Panc1 (cell line): ENCODE data around the gene SI.

Source experiments
- POLR2AphosphoS5 ChIP-seq: IDR thresholded peaks from 2 replicates; pipeline ENCODE4 v1.6.1; 2012; ENCODE audit warnings: mild to moderate bottlenecking, low read depth, low read length, moderate library complexity
- SIN3A ChIP-seq: IDR thresholded peaks from 2 replicates; pipeline ENCODE4 v1.6.1; 2012; ENCODE audit warnings: low read depth, mild to moderate bottlenecking, low read length, moderate library complexity, borderline replicate concordance; ENCODE audit not compliant: insufficient read depth
- TCF7L2 ChIP-seq: IDR thresholded peaks from 2 replicates; pipeline ENCODE4 v1.6.1; 2011; ENCODE audit warnings: mild to moderate bottlenecking, low read depth, low read length, inconsistent platforms
- TF ChIP-seq, protein P1 (sequence below): fragments of 450-650 bp; IDR thresholded peaks from 2 replicates; pipeline ENCODE4 v1.5.1; 2017; ENCODE audit warnings: mild to moderate bottlenecking
- TF ChIP-seq, protein P2 (sequence below), 2 experiments: IDR thresholded peaks; 2 replicates each; pipeline ENCODE4 v1.6.1; 2011 to 2012; ENCODE audit warnings: low read depth in 2 of 2, control low read depth in 1 of 2, low read length in 1 of 2, mild to moderate bottlenecking in 1 of 2, moderate library complexity in 1 of 2; ENCODE audit not compliant: insufficient read depth in 1 of 2

DNA sequence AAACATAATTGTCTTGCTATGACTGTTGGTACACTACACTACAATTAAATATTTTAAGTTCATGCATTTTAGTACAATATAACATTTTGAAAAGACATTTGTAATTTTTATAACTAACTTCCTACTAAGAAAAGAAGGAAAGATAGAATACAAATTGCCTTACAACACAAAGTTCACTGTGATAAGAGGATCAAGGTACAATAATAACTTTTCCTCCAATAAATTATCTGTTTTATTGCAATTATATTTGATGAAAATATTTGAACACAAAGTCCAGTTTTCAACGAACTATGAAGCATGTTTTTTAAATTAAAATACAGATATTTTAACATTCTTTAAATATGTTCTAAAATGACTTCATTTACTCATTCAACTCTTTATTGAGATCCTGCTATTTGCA is 33.1 kb upstream of the SI start:
- TF ChIP-seq, protein P1, sequence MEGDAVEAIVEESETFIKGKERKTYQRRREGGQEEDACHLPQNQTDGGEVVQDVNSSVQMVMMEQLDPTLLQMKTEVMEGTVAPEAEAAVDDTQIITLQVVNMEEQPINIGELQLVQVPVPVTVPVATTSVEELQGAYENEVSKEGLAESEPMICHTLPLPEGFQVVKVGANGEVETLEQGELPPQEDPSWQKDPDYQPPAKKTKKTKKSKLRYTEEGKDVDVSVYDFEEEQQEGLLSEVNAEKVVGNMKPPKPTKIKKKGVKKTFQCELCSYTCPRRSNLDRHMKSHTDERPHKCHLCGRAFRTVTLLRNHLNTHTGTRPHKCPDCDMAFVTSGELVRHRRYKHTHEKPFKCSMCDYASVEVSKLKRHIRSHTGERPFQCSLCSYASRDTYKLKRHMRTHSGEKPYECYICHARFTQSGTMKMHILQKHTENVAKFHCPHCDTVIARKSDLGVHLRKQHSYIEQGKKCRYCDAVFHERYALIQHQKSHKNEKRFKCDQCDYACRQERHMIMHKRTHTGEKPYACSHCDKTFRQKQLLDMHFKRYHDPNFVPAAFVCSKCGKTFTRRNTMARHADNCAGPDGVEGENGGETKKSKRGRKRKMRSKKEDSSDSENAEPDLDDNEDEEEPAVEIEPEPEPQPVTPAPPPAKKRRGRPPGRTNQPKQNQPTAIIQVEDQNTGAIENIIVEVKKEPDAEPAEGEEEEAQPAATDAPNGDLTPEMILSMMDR: no peak
- no peak for TF ChIP-seq POLR2AphosphoS5
- TF ChIP-seq, protein P2, sequence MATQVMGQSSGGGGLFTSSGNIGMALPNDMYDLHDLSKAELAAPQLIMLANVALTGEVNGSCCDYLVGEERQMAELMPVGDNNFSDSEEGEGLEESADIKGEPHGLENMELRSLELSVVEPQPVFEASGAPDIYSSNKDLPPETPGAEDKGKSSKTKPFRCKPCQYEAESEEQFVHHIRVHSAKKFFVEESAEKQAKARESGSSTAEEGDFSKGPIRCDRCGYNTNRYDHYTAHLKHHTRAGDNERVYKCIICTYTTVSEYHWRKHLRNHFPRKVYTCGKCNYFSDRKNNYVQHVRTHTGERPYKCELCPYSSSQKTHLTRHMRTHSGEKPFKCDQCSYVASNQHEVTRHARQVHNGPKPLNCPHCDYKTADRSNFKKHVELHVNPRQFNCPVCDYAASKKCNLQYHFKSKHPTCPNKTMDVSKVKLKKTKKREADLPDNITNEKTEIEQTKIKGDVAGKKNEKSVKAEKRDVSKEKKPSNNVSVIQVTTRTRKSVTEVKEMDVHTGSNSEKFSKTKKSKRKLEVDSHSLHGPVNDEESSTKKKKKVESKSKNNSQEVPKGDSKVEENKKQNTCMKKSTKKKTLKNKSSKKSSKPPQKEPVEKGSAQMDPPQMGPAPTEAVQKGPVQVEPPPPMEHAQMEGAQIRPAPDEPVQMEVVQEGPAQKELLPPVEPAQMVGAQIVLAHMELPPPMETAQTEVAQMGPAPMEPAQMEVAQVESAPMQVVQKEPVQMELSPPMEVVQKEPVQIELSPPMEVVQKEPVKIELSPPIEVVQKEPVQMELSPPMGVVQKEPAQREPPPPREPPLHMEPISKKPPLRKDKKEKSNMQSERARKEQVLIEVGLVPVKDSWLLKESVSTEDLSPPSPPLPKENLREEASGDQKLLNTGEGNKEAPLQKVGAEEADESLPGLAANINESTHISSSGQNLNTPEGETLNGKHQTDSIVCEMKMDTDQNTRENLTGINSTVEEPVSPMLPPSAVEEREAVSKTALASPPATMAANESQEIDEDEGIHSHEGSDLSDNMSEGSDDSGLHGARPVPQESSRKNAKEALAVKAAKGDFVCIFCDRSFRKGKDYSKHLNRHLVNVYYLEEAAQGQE (IDR thresholded peaks at IDR 0.05; ENCODE audit: insufficient read depth in 1 of 2, low read depth in 2 of 2, low read length in 1 of 2): no peak
- no peak for TF ChIP-seq TCF7L2
- TF ChIP-seq SIN3A: no peak
